ENCODE data around the gene TNFSF13B.

DNA sequence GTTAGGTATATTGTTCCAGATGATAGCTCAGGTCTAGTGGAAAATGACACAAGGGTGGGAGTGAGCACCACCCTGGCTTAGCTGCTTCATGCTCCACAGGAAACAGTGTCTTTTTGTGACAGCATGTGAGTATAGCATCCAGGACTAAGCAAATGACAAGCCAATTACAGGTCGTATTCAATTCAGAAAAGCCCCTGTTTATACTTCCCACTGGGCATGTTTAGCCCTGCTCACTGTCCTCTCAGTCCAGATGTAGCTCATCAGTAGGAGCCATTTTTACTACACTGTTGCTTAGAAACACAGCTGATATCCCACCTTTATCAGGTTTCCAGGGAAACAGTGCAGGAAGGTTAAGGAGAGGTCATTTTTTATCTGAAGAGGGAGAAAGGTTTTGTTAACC lies 43.3 kb upstream of the TNFSF13B start:
- TF ChIP-seq, protein P1, sequence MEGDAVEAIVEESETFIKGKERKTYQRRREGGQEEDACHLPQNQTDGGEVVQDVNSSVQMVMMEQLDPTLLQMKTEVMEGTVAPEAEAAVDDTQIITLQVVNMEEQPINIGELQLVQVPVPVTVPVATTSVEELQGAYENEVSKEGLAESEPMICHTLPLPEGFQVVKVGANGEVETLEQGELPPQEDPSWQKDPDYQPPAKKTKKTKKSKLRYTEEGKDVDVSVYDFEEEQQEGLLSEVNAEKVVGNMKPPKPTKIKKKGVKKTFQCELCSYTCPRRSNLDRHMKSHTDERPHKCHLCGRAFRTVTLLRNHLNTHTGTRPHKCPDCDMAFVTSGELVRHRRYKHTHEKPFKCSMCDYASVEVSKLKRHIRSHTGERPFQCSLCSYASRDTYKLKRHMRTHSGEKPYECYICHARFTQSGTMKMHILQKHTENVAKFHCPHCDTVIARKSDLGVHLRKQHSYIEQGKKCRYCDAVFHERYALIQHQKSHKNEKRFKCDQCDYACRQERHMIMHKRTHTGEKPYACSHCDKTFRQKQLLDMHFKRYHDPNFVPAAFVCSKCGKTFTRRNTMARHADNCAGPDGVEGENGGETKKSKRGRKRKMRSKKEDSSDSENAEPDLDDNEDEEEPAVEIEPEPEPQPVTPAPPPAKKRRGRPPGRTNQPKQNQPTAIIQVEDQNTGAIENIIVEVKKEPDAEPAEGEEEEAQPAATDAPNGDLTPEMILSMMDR (IDR thresholded peaks at IDR 0.05; ENCODE audit: low read length), result no peak
- no peak for TF ChIP-seq EZH2 (IDR thresholded peaks at IDR 0.05; ENCODE audit: borderline replicate concordance, low read length)
